CD14-positive monocyte (primary cell): ENCODE results near the gene SRMS. TPM values are rescaled to one million over a fixed set of nuclear protein-coding genes. Genes with fewer than 3 reads are reported as not detected.

ENCODE experiments used
- DNase-seq, 3 donors: peaks; one replicate each; pipeline ENCODE4 v3.0.0-alpha.2; 2011 to 2022
- H2AFZ ChIP-seq: 2 replicates; pipeline ENCODE4 v1.6.0; 2012; ENCODE audit warnings: mild to moderate bottlenecking, low read depth, low read length, inconsistent platforms; ENCODE audit not compliant: insufficient read depth, poor library complexity, severe bottlenecking
- H3K27ac ChIP-seq, 2 donors: 1 replicate in 1 of 2; 2 replicates in 1 of 2; pipeline ENCODE4 v1.5.1; 2012 to 2013; ENCODE audit warnings: low read length in 2 of 2, control low read depth in 1 of 2, inconsistent platforms in 1 of 2, low read depth in 1 of 2, mild to moderate bottlenecking in 1 of 2
- H3K27me3 ChIP-seq, 2 donors: one replicate each; pipeline versions ENCODE4 v1.6.0 to v1.6.1; 2011 to 2013; ENCODE audit warnings: low read length in 2 of 2; ENCODE audit not compliant: control insufficient read depth in 2 of 2, insufficient read depth in 2 of 2
- H3K36me3 ChIP-seq, 2 donors: replicated peaks in 1 of 2; 1 replicate in 1 of 2; 2 replicates in 1 of 2; pipeline versions ENCODE4 v1.5.1 to v1.6.1; 2012 to 2013; ENCODE audit warnings: low read length in 2 of 2, control low read depth in 1 of 2, inconsistent platforms in 1 of 2, mild to moderate bottlenecking in 1 of 2; ENCODE audit not compliant: insufficient read depth in 2 of 2, control insufficient read depth in 1 of 2
- H3K4me1 ChIP-seq, 2 donors: 1 replicate in 1 of 2; 2 replicates in 1 of 2; pipeline versions ENCODE4 v1.5.1 to v1.6.1; 2012 to 2013; ENCODE audit warnings: low read length in 2 of 2, control low read depth in 1 of 2, inconsistent platforms in 1 of 2, mild to moderate bottlenecking in 1 of 2, moderate library complexity in 1 of 2; ENCODE audit not compliant: insufficient read depth in 2 of 2, control insufficient read depth in 1 of 2
- H3K4me2 ChIP-seq: replicated peaks from 2 replicates; pipeline ENCODE3; 2012; ENCODE audit warnings: low read length, moderate library complexity, mild to moderate bottlenecking; ENCODE audit not compliant: poor library complexity, severe bottlenecking; ENCODE audit errors: extremely low read depth
- H3K4me3 ChIP-seq, 3 experiments: fragments of 200-600 bp in 1 of 3; sonication (generic) in 1 of 3; replicated peaks in 1 of 3; 1 replicate in 2 of 3; 2 replicates in 1 of 3; pipeline ENCODE4 v1.5.1; 2011 to 2013; ENCODE audit warnings: low read length in 3 of 3, mild to moderate bottlenecking in 3 of 3, control low read depth in 2 of 3, low read depth in 2 of 3, inconsistent platforms in 1 of 3, moderate library complexity in 1 of 3
- H3K79me2 ChIP-seq: 2 replicates; pipeline ENCODE4 v1.6.0; 2012; ENCODE audit warnings: mild to moderate bottlenecking, control low read depth, inconsistent platforms, low read length, moderate library complexity; ENCODE audit not compliant: insufficient read depth
- H3K9ac ChIP-seq: 2 replicates; pipeline ENCODE4 v1.6.0; 2017; ENCODE audit warnings: low read length, mild to moderate bottlenecking; ENCODE audit not compliant: insufficient read depth, poor library complexity, severe bottlenecking
- H3K9me3 ChIP-seq, 2 donors: replicated peaks in 1 of 2; 1 replicate in 1 of 2; 2 replicates in 1 of 2; pipeline versions ENCODE4 v1.5.1 to v1.6.1; 2012 to 2013; ENCODE audit warnings: low read length in 2 of 2, control low read depth in 1 of 2; ENCODE audit not compliant: control insufficient read depth in 1 of 2, insufficient read depth in 1 of 2
- H4K20me1 ChIP-seq: 2 replicates; pipeline ENCODE4 v1.6.0; 2012; ENCODE audit warnings: mild to moderate bottlenecking, low read length, control low read depth, moderate library complexity; ENCODE audit not compliant: insufficient read depth
- H3K27ac Mint-ChIP-seq, 7 donors: one replicate each; pipeline ENCODE4 v1.8.0; 2020; ENCODE audit warnings: mild to moderate bottlenecking in 7 of 7, mixed read lengths in 7 of 7, moderate library complexity in 6 of 7, inconsistent platforms in 2 of 7
- H3K27me3 Mint-ChIP-seq, 3 donors: one replicate each; pipeline ENCODE4 v1.8.0; 2021 to 2022; ENCODE audit warnings: low read depth in 3 of 3, mild to moderate bottlenecking in 3 of 3, mixed read lengths in 3 of 3, moderate library complexity in 3 of 3, inconsistent platforms in 1 of 3
- H3K36me3 Mint-ChIP-seq, 2 donors: one replicate each; pipeline ENCODE4 v1.8.0; 2020; ENCODE audit warnings: mixed read lengths in 2 of 2, inconsistent platforms in 1 of 2, mild to moderate bottlenecking in 1 of 2
- H3K4me1 Mint-ChIP-seq: one replicate; pipeline ENCODE4 v1.8.0; 2020; ENCODE audit warnings: mild to moderate bottlenecking, mixed read lengths
- H3K4me3 Mint-ChIP-seq, 2 donors: one replicate each; pipeline ENCODE4 v1.8.0; 2020; ENCODE audit warnings: mild to moderate bottlenecking in 2 of 2, mixed read lengths in 2 of 2, moderate library complexity in 1 of 2
- H3K9me3 Mint-ChIP-seq, 7 donors: one replicate each; pipeline ENCODE4 v1.8.0; 2020 to 2022; ENCODE audit warnings: mixed read lengths in 7 of 7, mild to moderate bottlenecking in 6 of 7, moderate library complexity in 6 of 7, inconsistent platforms in 2 of 7
- CTCF ChIP-seq: fragments of 200-600 bp; IDR thresholded peaks from one replicate; pipeline ENCODE4 v1.8.0; 2022; ENCODE audit warnings: antibody characterized with exemption, mild to moderate bottlenecking
- WGBS: methylation state at CpG from one replicate; pipeline ENCODE4 v1.1.5; 2013; ENCODE audit warnings: missing lambda C conversion rate; ENCODE audit not compliant: insufficient coverage; 5-methylcytosine and 5-hydroxymethylcytosine counted together
- intact Hi-C, 2 donors: fragments of 100-400 bp; cut with micrococcal nuclease; formaldehyde crosslinking; loops; one replicate each; pipeline versions ENCODE4 v1.15.0 to v1.15.1; 2023
- polyA plus RNA-seq, 3 donors: library from polyadenylated mRNA; depleted of rRNA in 1 of 3; unstranded in 2 of 3; stranded (reverse) in 1 of 3; fragments of 300-500 nt in 2 of 3; fragments of >200 nt in 1 of 3; fragmentation: Illumina TruSeq in 2 of 3; gene quantifications; 1 replicate in 2 of 3; 2 replicates in 1 of 3; pipeline ENCODE4 v1.2.3, GENCODE V29; 2012 to 2021

The SRMS gene
- polyA plus RNA-seq, 3 donors, result not detected

- no peak overlapping the region for H3K27ac Mint-ChIP-seq
- Histone ChIP-seq H3K4me1 (peaks cover 33 to 37% of the 10 kb centered on the region in 2 donors), H3K9ac (no peak overlapping the region), H3K27me3 (peaks cover 0 to 66% of the 10 kb centered on the region in 2 donors), H3K36me3 (peaks cover 29 to 60% of the 10 kb centered on the region in 2 donors), H3K9me3 (peaks cover 15 to 16% of the 10 kb centered on the region in 2 donors), H3K27ac (no peak overlapping the region), H2AFZ (no peak overlapping the region), H4K20me1 (peaks cover 99% of the 10 kb centered on the region), H3K4me3 (no peak overlapping the region), H3K4me2 (no peak overlapping the region), H3K79me2 (no peaks in the 10 kb centered on the region)
- peaks cover 24 to 56% of the 10 kb centered on the region in 2 donors for H3K36me3 Mint-ChIP-seq
- peaks cover 26% of the 10 kb centered on the region for H3K4me1 Mint-ChIP-seq
- intact Hi-C loops, result loop anchor here (5.0 to 10.0 kb wide), 3 partner anchors 61 to 329 kb away; partner anchors contain the start of genes DNAJC5 (in 1 of the 2) and GMEB2 (in 1 of the 2)
- peaks cover 8 to 29% (median 12%) of the 10 kb centered on the region in 7 donors for H3K9me3 Mint-ChIP-seq
- H3K4me3 Mint-ChIP-seq, result peak overlapping the region in 1 of 2 donors; percentile 67
- TF ChIP-seq CTCF, result no peak
- WGBS, result 94% methylated on average over 43 of the region's 43 CpGs
- no peak for DNase-seq
- H3K27me3 Mint-ChIP-seq, result peaks cover 25 to 84% (median 59%) of the 10 kb centered on the region in 3 donors
Measured at GRCh38 chr20:63565699-63566335, 18.3 kb upstream of the SRMS start.

DNA sequence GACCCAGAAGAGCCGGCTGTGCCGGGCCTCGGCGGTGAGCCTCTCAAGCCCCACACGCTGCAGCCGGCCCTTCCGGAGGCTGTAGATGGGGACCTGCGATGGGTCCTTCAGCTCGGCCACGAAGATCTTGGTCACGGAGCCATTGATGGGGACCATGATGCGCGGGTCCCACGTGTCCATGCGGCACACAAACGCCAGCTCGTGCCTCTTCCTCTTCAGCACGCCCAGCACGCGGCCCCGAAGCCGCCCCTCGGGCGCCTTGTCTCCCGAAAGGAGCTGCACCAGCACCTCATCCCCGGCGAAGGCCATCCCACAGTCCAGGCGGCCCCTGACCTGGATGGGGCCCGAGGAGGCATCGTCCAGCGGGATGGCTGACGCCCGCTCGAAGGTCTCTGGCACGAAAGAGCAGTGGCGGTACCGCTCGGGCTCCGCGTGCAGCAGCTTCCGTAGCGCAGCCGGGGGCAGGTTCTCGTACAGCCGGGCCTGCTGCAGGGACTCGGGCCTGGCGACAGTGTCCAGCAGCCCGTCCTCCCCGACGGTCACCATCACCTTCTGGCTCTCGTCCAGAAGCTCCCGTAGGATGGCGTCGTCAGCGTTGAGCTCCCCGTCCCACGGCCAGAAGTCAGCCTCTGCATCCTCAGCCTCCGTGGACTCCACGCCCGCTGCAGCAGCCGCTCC is 17.6 kb upstream of the SRMS start:
- H4K20me1 ChIP-seq, result peaks cover 99% of the 10 kb centered on the region
- H3K9me3 ChIP-seq, result peaks cover 15 to 16% of the 10 kb centered on the region in 2 donors
- WGBS, result 98% methylated on average over 60 of the region's 61 CpGs
- no peak overlapping the region for H3K27ac ChIP-seq
- peak overlapping the region in 1 of 2 donors; percentile 67 for H3K4me3 Mint-ChIP-seq
- peaks cover 8 to 36% (median 15%) of the 10 kb centered on the region in 7 donors for H3K9me3 Mint-ChIP-seq
- no peak overlapping the region for H2AFZ ChIP-seq
- H3K36me3 Mint-ChIP-seq, result peaks cover 30 to 61% of the 10 kb centered on the region in 2 donors
- intact Hi-C loops, result loop anchor here (5.0 to 10.0 kb wide), 3 partner anchors 62 to 330 kb away; partner anchors contain the start of genes DNAJC5 (in 1 of the 2) and GMEB2 (in 1 of the 2)
- H3K4me1 Mint-ChIP-seq, result peaks cover 26% of the 10 kb centered on the region
- H3K27me3 Mint-ChIP-seq, result peaks cover 23 to 81% (median 56%) of the 10 kb centered on the region in 3 donors
- peaks cover 33 to 37% of the 10 kb centered on the region in 2 donors for H3K4me1 ChIP-seq
- no peak overlapping the region for H3K4me2 ChIP-seq
- peaks cover 35 to 67% of the 10 kb centered on the region in 2 donors for H3K36me3 ChIP-seq
- no peak overlapping the region for H3K9ac ChIP-seq
- H3K27ac Mint-ChIP-seq, result no peak overlapping the region
- no peak overlapping the region for H3K4me3 ChIP-seq
- peaks cover 0 to 65% of the 10 kb centered on the region in 2 donors for H3K27me3 ChIP-seq
- no peak for DNase-seq
- no peak for TF ChIP-seq CTCF
- H3K79me2 ChIP-seq, result no peaks in the 10 kb centered on the region
